SK-N-SH treated with all-trans-retinoic acid at 6 μM for 48 hours (cell line): ENCODE data around the gene VANGL1.

Experiments
- ATAC-seq: fragments of 200-7000 bp; cut with Tn5 transposase; 3 replicates; pipeline ENCODE4 v1.9.1; 2020; ENCODE audit warnings: mild to moderate bottlenecking, moderate library complexity
- ARNTL ChIP-seq: fragments of 450-650 bp; formaldehyde crosslinking; IDR thresholded peaks from 2 replicates; pipeline ENCODE4 v1.5.0; 2020; ENCODE audit warnings: low read depth, mild to moderate bottlenecking, moderate library complexity, borderline replicate concordance
- BACH2 ChIP-seq: fragments of 250-450 bp; sonication (Bioruptor Pico); IDR thresholded peaks from 2 replicates; pipeline ENCODE4 v1.9.0; 2021; ENCODE audit warnings: mild to moderate bottlenecking, borderline replicate concordance
- CSDC2 ChIP-seq: fragments of 250-450 bp; sonication (Bioruptor Pico); IDR thresholded peaks from 2 replicates; pipeline ENCODE4 v1.5.0; 2020; ENCODE audit warnings: mild to moderate bottlenecking, moderate library complexity
- ESRRG ChIP-seq: fragments of 250-450 bp; sonication (Bioruptor Pico); IDR thresholded peaks from 2 replicates; pipeline ENCODE4 v1.6.1; 2021; ENCODE audit warnings: mild to moderate bottlenecking
- GLIS3 ChIP-seq: fragments of 250-450 bp; sonication (Bioruptor Pico); IDR thresholded peaks from 2 replicates; pipeline ENCODE4 v1.5.0; 2020; ENCODE audit warnings: mild to moderate bottlenecking, moderate library complexity
- ISL1 ChIP-seq: fragments of 250-450 bp; sonication (Bioruptor Pico); IDR thresholded peaks from 2 replicates; pipeline ENCODE4 v2.1.2; 2022; ENCODE audit warnings: mild to moderate bottlenecking, moderate library complexity
- OSR1 ChIP-seq: fragments of 250-450 bp; sonication (Bioruptor Pico); IDR thresholded peaks from 2 replicates; pipeline ENCODE4 v1.8.0; 2022; ENCODE audit warnings: moderate library complexity, mild to moderate bottlenecking, inconsistent platforms
- PPARA ChIP-seq: fragments of 250-450 bp; sonication (Bioruptor Pico); IDR thresholded peaks from 2 replicates; pipeline ENCODE4 v1.5.0; 2020; ENCODE audit warnings: mild to moderate bottlenecking, borderline replicate concordance
- SNAI2 ChIP-seq: fragments of 250-450 bp; sonication (Bioruptor Pico); IDR thresholded peaks from 2 replicates; pipeline ENCODE4 v1.5.0; 2020; ENCODE audit warnings: mild to moderate bottlenecking, moderate library complexity
- TCF4 ChIP-seq: fragments of 250-450 bp; sonication (Bioruptor Pico); IDR thresholded peaks from 2 replicates; pipeline ENCODE4 v1.8.0; 2021; ENCODE audit warnings: mild to moderate bottlenecking, moderate library complexity, borderline replicate concordance
- TOX ChIP-seq: fragments of 250-450 bp; sonication (Bioruptor Pico); IDR thresholded peaks from 2 replicates; pipeline ENCODE4 v1.8.0; 2021; ENCODE audit warnings: mild to moderate bottlenecking, moderate library complexity, borderline replicate concordance
- ZC3H10 ChIP-seq: fragments of 250-450 bp; sonication (Bioruptor Pico); IDR thresholded peaks from 2 replicates; pipeline ENCODE4 v1.5.1; 2021; ENCODE audit warnings: mild to moderate bottlenecking, moderate library complexity
- ZFP3 ChIP-seq: fragments of 250-450 bp; sonication (Bioruptor Pico); IDR thresholded peaks from 2 replicates; pipeline ENCODE4 v1.5.0; 2020; ENCODE audit warnings: mild to moderate bottlenecking, moderate library complexity
- ZFP30 ChIP-seq: fragments of 450-650 bp; formaldehyde crosslinking; IDR thresholded peaks from 2 replicates; pipeline ENCODE4 v1.5.0; 2022; ENCODE audit warnings: mild to moderate bottlenecking, moderate library complexity
- ZNF565 ChIP-seq: fragments of 450-650 bp; formaldehyde crosslinking; conservative IDR thresholded peaks from 2 replicates; pipeline ENCODE4 v1.5.0; 2020; ENCODE audit warnings: low read depth, mild to moderate bottlenecking, moderate library complexity
- ZNF70 ChIP-seq: fragments of 450-650 bp; formaldehyde crosslinking; IDR thresholded peaks from 2 replicates; pipeline ENCODE4 v1.5.0; 2020; ENCODE audit warnings: mild to moderate bottlenecking, moderate library complexity
- ZNF8 ChIP-seq: fragments of 450-650 bp; formaldehyde crosslinking; IDR thresholded peaks from 2 replicates; pipeline ENCODE4 v1.5.0; 2020; ENCODE audit warnings: mild to moderate bottlenecking, moderate library complexity
- TF ChIP-seq, protein P1 (sequence below): fragments of 250-450 bp; sonication (Bioruptor Pico); IDR thresholded peaks from 2 replicates; pipeline ENCODE4 v1.5.1; 2021; ENCODE audit warnings: mild to moderate bottlenecking, moderate library complexity
- TF ChIP-seq, protein P2 (sequence below): fragments of 250-450 bp; sonication (Bioruptor Pico); IDR thresholded peaks from 2 replicates; pipeline ENCODE4 v1.5.1; 2020; ENCODE audit warnings: low read depth, mild to moderate bottlenecking, moderate library complexity
- TF ChIP-seq, protein P3 (sequence below): fragments of 250-450 bp; sonication (Bioruptor Pico); IDR thresholded peaks from 2 replicates; pipeline ENCODE4 v1.8.0; 2020; ENCODE audit warnings: mild to moderate bottlenecking, moderate library complexity, borderline replicate concordance
- TF ChIP-seq, protein P4 (sequence below): fragments of 250-450 bp; sonication (Bioruptor Pico); IDR thresholded peaks from 2 replicates; pipeline ENCODE4 v1.8.0; 2021; ENCODE audit warnings: low read depth, mild to moderate bottlenecking, moderate library complexity, borderline replicate concordance
- TF ChIP-seq, protein P5 (sequence below): fragments of 250-450 bp; sonication (Bioruptor Pico); IDR thresholded peaks from 2 replicates; pipeline ENCODE4 v1.5.0; 2020; ENCODE audit warnings: mild to moderate bottlenecking, moderate library complexity

VANGL1 gene

DNA sequence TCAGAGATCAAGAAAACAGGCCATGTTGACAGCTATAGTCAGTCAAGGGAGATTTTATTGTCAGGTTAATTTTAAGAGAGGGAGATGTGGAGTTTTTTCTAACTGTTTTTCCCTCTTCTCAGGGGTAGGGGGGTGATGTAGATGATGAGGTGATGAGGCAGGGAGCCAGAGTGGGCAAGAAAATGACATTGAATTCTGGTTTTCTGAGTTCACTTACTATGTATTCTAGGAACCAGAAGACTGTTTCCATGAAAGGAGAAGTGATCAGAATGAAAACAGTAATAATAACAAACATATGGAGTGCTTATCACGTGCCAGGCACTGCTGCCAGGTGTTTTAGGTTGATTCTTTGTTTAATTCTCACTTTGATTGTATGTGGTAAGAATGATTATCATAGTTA is 86.6 kb downstream of the VANGL1 start (continued):
- TF ChIP-seq ZNF565 (CRISPR knock-in tag): no peak
- no peak for TF ChIP-seq TOX (CRISPR knock-in tag)
- no peak for TF ChIP-seq OSR1 (CRISPR knock-in tag)
- no peak for TF ChIP-seq ZNF70 (CRISPR knock-in tag)
- TF ChIP-seq PPARA (CRISPR knock-in tag): no peak
- TF ChIP-seq ZFP3 (CRISPR knock-in tag): no peak
- TF ChIP-seq ESRRG (CRISPR knock-in tag): no peak
- no peak for TF ChIP-seq SNAI2 (CRISPR knock-in tag)
- TF ChIP-seq GLIS3 (CRISPR knock-in tag): no peak

DNA sequence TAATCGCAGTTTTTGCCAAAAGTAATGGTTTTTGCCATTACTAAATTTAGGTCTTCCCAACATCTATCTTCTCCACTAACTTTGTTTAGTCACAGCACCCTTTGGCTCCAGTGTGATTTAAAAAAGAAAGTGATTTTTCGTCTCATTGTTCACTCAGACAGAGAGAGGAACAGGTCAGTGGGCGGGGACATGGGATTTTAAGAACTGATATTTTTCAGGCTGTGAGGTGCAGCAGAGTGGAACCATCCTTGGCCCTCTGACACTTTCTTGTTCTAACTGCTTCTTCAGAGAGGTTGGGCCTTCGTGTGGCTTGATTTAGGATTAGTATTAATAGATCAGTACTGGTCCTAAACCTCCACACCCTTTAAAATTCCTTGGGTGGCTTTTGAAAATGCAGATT is 88.0 kb downstream of the VANGL1 start:
- TF ChIP-seq BACH2 (CRISPR knock-in tag): no peak
- no peak for ATAC-seq

DNA sequence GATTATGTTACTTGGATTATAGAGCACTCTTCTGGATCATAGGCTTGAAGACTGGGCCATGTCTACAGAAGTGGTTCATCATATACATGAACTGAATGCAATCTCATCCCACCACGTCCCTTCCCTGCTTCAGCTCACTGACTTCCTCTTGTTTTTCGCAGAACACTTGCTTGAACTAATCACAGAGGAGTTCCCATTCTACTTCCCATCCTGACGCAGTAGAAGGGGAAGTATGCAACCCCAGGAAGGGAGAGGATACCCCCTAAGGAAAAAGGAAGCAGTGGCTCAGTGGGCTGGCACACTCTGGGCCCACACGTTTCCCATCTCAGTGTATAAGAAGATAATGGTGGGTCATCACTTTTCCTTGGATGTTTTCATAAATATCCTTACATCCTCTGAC is 90.5 kb downstream of the VANGL1 start:
- no peak for ATAC-seq
- no peak for TF ChIP-seq TCF4 (CRISPR knock-in tag)
- TF ChIP-seq, protein P1, sequence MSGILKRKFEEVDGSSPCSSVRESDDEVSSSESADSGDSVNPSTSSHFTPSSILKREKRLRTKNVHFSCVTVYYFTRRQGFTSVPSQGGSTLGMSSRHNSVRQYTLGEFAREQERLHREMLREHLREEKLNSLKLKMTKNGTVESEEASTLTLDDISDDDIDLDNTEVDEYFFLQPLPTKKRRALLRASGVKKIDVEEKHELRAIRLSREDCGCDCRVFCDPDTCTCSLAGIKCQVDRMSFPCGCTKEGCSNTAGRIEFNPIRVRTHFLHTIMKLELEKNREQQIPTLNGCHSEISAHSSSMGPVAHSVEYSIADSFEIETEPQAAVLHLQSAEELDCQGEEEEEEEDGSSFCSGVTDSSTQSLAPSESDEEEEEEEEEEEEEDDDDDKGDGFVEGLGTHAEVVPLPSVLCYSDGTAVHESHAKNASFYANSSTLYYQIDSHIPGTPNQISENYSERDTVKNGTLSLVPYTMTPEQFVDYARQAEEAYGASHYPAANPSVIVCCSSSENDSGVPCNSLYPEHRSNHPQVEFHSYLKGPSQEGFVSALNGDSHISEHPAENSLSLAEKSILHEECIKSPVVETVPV (CRISPR knock-in tag): no peak
- TF ChIP-seq, protein P2, sequence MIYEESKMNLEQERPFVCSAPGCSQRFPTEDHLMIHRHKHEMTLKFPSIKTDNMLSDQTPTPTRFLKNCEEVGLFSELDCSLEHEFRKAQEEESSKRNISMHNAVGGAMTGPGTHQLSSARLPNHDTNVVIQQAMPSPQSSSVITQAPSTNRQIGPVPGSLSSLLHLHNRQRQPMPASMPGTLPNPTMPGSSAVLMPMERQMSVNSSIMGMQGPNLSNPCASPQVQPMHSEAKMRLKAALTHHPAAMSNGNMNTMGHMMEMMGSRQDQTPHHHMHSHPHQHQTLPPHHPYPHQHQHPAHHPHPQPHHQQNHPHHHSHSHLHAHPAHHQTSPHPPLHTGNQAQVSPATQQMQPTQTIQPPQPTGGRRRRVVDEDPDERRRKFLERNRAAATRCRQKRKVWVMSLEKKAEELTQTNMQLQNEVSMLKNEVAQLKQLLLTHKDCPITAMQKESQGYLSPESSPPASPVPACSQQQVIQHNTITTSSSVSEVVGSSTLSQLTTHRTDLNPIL: no peak
- TF ChIP-seq ESRRG (CRISPR knock-in tag): no peak
- TF ChIP-seq ZFP30: no peak
- TF ChIP-seq ZC3H10 (CRISPR knock-in tag): no peak
- TF ChIP-seq, protein P3, sequence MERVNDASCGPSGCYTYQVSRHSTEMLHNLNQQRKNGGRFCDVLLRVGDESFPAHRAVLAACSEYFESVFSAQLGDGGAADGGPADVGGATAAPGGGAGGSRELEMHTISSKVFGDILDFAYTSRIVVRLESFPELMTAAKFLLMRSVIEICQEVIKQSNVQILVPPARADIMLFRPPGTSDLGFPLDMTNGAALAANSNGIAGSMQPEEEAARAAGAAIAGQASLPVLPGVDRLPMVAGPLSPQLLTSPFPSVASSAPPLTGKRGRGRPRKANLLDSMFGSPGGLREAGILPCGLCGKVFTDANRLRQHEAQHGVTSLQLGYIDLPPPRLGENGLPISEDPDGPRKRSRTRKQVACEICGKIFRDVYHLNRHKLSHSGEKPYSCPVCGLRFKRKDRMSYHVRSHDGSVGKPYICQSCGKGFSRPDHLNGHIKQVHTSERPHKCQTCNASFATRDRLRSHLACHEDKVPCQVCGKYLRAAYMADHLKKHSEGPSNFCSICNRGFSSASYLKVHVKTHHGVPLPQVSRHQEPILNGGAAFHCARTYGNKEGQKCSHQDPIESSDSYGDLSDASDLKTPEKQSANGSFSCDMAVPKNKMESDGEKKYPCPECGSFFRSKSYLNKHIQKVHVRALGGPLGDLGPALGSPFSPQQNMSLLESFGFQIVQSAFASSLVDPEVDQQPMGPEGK (CRISPR knock-in tag): no peak
- TF ChIP-seq ZNF70 (CRISPR knock-in tag): no peak
- no peak for TF ChIP-seq ZNF565 (CRISPR knock-in tag)
- no peak for TF ChIP-seq SNAI2 (CRISPR knock-in tag)
- TF ChIP-seq, protein P4, sequence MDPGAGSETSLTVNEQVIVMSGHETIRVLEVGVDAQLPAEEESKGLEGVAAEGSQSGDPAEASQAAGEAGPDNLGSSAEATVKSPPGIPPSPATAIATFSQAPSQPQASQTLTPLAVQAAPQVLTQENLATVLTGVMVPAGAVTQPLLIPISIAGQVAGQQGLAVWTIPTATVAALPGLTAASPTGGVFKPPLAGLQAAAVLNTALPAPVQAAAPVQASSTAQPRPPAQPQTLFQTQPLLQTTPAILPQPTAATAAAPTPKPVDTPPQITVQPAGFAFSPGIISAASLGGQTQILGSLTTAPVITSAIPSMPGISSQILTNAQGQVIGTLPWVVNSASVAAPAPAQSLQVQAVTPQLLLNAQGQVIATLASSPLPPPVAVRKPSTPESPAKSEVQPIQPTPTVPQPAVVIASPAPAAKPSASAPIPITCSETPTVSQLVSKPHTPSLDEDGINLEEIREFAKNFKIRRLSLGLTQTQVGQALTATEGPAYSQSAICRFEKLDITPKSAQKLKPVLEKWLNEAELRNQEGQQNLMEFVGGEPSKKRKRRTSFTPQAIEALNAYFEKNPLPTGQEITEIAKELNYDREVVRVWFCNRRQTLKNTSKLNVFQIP (CRISPR knock-in tag): no peak
- no peak for TF ChIP-seq ISL1 (CRISPR knock-in tag)
- no peak for TF ChIP-seq OSR1 (CRISPR knock-in tag)

DNA sequence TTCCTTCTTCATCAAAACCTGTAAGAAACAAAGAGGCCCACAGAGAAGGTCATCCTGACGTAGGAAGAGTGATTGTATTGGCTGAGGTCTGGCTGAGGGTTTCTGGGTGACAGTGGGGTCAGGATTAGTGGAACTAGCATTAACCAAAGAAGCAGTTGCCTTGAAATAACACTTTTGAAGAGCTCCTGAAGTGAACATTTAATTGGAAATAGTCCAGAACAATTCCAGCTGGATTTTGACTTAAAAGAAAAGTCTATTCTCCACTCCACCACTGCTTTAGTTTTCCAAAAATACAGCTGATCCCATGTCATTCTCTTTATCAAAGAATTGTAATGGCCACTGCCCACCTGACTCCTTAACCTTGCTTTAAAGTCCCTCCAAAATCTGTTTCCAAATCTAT is 99.0 kb downstream of the VANGL1 start:
- no peak for ATAC-seq
- TF ChIP-seq CSDC2 (CRISPR knock-in tag) (no peak), PPARA (CRISPR knock-in tag) (no peak), ARNTL (CRISPR knock-in tag) (no peak), TOX (CRISPR knock-in tag) (no peak), ISL1 (CRISPR knock-in tag) (no peak), ZNF8 (CRISPR knock-in tag) (no peak), SNAI2 (CRISPR knock-in tag) (no peak), ZNF565 (CRISPR knock-in tag) (no peak), GLIS3 (CRISPR knock-in tag) (no peak), TCF4 (CRISPR knock-in tag) (no peak), OSR1 (CRISPR knock-in tag) (no peak), ZC3H10 (CRISPR knock-in tag) (no peak)
- TF ChIP-seq, protein P2: no peak
- TF ChIP-seq, protein P5, sequence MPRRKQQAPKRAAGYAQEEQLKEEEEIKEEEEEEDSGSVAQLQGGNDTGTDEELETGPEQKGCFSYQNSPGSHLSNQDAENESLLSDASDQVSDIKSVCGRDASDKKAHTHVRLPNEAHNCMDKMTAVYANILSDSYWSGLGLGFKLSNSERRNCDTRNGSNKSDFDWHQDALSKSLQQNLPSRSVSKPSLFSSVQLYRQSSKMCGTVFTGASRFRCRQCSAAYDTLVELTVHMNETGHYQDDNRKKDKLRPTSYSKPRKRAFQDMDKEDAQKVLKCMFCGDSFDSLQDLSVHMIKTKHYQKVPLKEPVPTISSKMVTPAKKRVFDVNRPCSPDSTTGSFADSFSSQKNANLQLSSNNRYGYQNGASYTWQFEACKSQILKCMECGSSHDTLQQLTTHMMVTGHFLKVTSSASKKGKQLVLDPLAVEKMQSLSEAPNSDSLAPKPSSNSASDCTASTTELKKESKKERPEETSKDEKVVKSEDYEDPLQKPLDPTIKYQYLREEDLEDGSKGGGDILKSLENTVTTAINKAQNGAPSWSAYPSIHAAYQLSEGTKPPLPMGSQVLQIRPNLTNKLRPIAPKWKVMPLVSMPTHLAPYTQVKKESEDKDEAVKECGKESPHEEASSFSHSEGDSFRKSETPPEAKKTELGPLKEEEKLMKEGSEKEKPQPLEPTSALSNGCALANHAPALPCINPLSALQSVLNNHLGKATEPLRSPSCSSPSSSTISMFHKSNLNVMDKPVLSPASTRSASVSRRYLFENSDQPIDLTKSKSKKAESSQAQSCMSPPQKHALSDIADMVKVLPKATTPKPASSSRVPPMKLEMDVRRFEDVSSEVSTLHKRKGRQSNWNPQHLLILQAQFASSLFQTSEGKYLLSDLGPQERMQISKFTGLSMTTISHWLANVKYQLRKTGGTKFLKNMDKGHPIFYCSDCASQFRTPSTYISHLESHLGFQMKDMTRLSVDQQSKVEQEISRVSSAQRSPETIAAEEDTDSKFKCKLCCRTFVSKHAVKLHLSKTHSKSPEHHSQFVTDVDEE (CRISPR knock-in tag): no peak
